HCT116 (cell line): ENCODE measurements around the gene ZBTB2.

ENCODE experiments used
- CEBPB ChIP-seq: IDR thresholded peaks from 2 replicates; pipeline ENCODE4 v1.6.1; 2012; ENCODE audit warnings: low read depth
- EGR1 ChIP-seq: IDR thresholded peaks from 2 replicates; pipeline ENCODE4 v1.6.1; 2012; ENCODE audit warnings: low read depth
- ELF1 ChIP-seq: IDR thresholded peaks from 2 replicates; pipeline ENCODE4 v1.6.1; 2012; ENCODE audit warnings: low read depth, borderline replicate concordance
- EZH2 ChIP-seq: fragments of 200-600 bp; sonication (generic); IDR thresholded peaks from 2 replicates; pipeline ENCODE4 v1.6.1; 2017; ENCODE audit warnings: antibody characterized with exemption, mixed run types
- EZH2phosphoT487 ChIP-seq: fragments of 200-600 bp; IDR thresholded peaks from 2 replicates; pipeline ENCODE4 v1.6.1; 2018; ENCODE audit warnings: antibody characterized with exemption, borderline replicate concordance
- FOSL1 ChIP-seq: IDR thresholded peaks from 2 replicates; pipeline ENCODE4 v1.6.1; 2012; ENCODE audit warnings: low read depth
- JUND ChIP-seq: IDR thresholded peaks from 2 replicates; pipeline ENCODE4 v1.6.1; 2012
- POLR2A ChIP-seq: IDR thresholded peaks from 2 replicates; pipeline ENCODE4 v1.7.0; 2011; ENCODE audit warnings: borderline replicate concordance; ENCODE audit not compliant: insufficient read depth, insufficient read length; ENCODE audit errors: extremely low read depth
- POLR2AphosphoS5 ChIP-seq: IDR thresholded peaks from 2 replicates; pipeline ENCODE4 v1.6.1; 2011; ENCODE audit warnings: mild to moderate bottlenecking, low read depth, low read length, moderate library complexity
- SIN3A ChIP-seq: IDR thresholded peaks from 2 replicates; pipeline ENCODE4 v1.6.1; 2012; ENCODE audit warnings: low read depth
- SP1 ChIP-seq: IDR thresholded peaks from 2 replicates; pipeline ENCODE4 v1.6.1; 2012; ENCODE audit warnings: low read depth
- TCF7L2 ChIP-seq: IDR thresholded peaks from 2 replicates; pipeline ENCODE4 v1.7.0; 2011; ENCODE audit warnings: borderline replicate concordance, inconsistent platforms; ENCODE audit not compliant: insufficient read depth, insufficient read length; ENCODE audit errors: extremely low read depth
- YY1 ChIP-seq: IDR thresholded peaks from 2 replicates; pipeline ENCODE4 v1.6.1; 2011; ENCODE audit warnings: low read length, low read depth, moderate library complexity, mild to moderate bottlenecking; ENCODE audit not compliant: insufficient replicate concordance; ENCODE audit errors: extremely low read depth
- TF ChIP-seq, protein P1 (sequence below), 3 experiments: fragments of 200-600 bp in 1 of 3; sonication (generic) in 1 of 3; IDR thresholded peaks in 2 of 3; conservative IDR thresholded peaks in 1 of 3; 2 replicates each; pipeline ENCODE4 v1.5.1; 2012 to 2017; ENCODE audit warnings: low read depth in 2 of 3, low read length in 2 of 3, antibody characterized with exemption in 1 of 3, borderline replicate concordance in 1 of 3, control low read depth in 1 of 3, mild to moderate bottlenecking in 1 of 3, mixed read lengths in 1 of 3, mixed run types in 1 of 3, moderate library complexity in 1 of 3; ENCODE audit not compliant: insufficient read depth in 1 of 3

DNA sequence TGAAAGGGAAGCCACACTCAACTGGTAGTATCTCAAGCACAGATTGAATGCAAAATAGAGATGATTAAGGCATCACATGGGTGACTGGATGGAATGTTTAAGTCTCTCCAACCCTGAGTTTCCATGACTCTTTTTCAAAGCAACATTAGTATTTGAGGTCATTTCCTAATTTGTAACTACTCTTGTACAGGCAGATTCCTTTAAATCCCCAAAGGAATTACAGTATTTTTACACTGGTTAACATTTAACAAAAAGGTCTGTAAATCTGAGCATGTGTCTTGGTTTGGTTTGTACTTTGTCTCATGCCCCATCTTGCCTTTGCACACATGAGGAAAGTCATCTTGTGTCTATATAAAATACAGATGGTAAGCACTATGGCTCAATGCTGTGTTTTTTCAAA is 45.4 kb upstream of the ZBTB2 start:
- TF ChIP-seq, protein P1, sequence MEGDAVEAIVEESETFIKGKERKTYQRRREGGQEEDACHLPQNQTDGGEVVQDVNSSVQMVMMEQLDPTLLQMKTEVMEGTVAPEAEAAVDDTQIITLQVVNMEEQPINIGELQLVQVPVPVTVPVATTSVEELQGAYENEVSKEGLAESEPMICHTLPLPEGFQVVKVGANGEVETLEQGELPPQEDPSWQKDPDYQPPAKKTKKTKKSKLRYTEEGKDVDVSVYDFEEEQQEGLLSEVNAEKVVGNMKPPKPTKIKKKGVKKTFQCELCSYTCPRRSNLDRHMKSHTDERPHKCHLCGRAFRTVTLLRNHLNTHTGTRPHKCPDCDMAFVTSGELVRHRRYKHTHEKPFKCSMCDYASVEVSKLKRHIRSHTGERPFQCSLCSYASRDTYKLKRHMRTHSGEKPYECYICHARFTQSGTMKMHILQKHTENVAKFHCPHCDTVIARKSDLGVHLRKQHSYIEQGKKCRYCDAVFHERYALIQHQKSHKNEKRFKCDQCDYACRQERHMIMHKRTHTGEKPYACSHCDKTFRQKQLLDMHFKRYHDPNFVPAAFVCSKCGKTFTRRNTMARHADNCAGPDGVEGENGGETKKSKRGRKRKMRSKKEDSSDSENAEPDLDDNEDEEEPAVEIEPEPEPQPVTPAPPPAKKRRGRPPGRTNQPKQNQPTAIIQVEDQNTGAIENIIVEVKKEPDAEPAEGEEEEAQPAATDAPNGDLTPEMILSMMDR (IDR thresholded peaks at IDR 0.05 in 2 of 3, conservative IDR thresholded peaks at IDR 0.05 in 1 of 3; ENCODE audit: borderline replicate concordance in 1 of 3, insufficient read depth in 1 of 3, low read depth in 2 of 3, low read length in 2 of 3) = no peak
- TF ChIP-seq POLR2A (no peak), EZH2phosphoT487 (no peak), SP1 (no peak), JUND (no peak), EZH2 (no peak), CEBPB (no peak), YY1 (no peak), POLR2AphosphoS5 (no peak), FOSL1 (no peak), ELF1 (no peak), SIN3A (no peak), EGR1 (no peak), TCF7L2 (no peak)
